HepG2 (cell line): Measurements from ENCODE around the gene TEAD1. TPM values are rescaled to one million over a fixed set of nuclear protein-coding genes. Genes with fewer than 3 reads are reported as not detected.

Experiments
- DPF2 ChIP-seq: sonication (generic); formaldehyde crosslinking; IDR thresholded peaks from 2 replicates; pipeline ENCODE4 v1.4.0; 2020; ENCODE audit warnings: mild to moderate bottlenecking, low read depth, missing genetic modification reagents, borderline replicate concordance
- HDAC2 ChIP-seq: sonication (generic); formaldehyde crosslinking; IDR thresholded peaks from 2 replicates; pipeline ENCODE4 v1.4.0; 2020; ENCODE audit warnings: missing genetic modification reagents
- NFIB ChIP-seq: sonication (generic); formaldehyde crosslinking; IDR thresholded peaks from 2 replicates; pipeline ENCODE4 v1.9.0; 2021; ENCODE audit warnings: missing genetic modification reagents, mild to moderate bottlenecking, borderline replicate concordance
- SMYD3 ChIP-seq: sonication (generic); formaldehyde crosslinking; IDR thresholded peaks from 2 replicates; pipeline ENCODE4 v1.8.1; 2023; ENCODE audit warnings: mild to moderate bottlenecking, missing genetic modification reagents
- SRY ChIP-seq: sonication (generic); formaldehyde crosslinking; IDR thresholded peaks from 2 replicates; pipeline ENCODE4 v1.8.0; 2022; ENCODE audit warnings: mild to moderate bottlenecking, missing genetic modification reagents
- ZNF619 ChIP-seq: sonication (generic); formaldehyde crosslinking; IDR thresholded peaks from 2 replicates; pipeline ENCODE4 v1.4.0; 2020; ENCODE audit warnings: mild to moderate bottlenecking, missing genetic modification reagents
- polyA plus RNA-seq, 8 experiments: library from polyadenylated mRNA; depleted of rRNA in 3 of 8; stranded (reverse) in 7 of 8; unstranded in 1 of 8; fragments of >200 nt; fragmentation: Illumina TruSeq in 4 of 8; extraction: Trizol in 4 of 8; gene quantifications; 2 replicates each; pipeline versions ENCODE4 v1.2.1 to v1.2.3, GENCODE V29; 2011 to 2016; ENCODE audit warnings: low read depth in 4 of 8, missing spikeins in 1 of 8, mixed read lengths in 1 of 8; ENCODE audit not compliant: insufficient read depth in 1 of 8
- total RNA-seq, 5 experiments: library from RNA; depleted of rRNA; stranded (reverse); fragments of >200 nt; fragmentation: Illumina TruSeq; extraction: Trizol; gene quantifications; 2 replicates each; pipeline ENCODE4 v1.2.3, GENCODE V29; 2016; ENCODE audit warnings: low read depth in 1 of 5
- TF ChIP-seq, protein P1 (sequence below): IDR thresholded peaks from 2 replicates; pipeline ENCODE4 v1.6.1; 2012; ENCODE audit warnings: low read length, improper control_type of control experiment
- TF ChIP-seq, protein P2 (sequence below): sonication (generic); formaldehyde crosslinking; IDR thresholded peaks from 2 replicates; pipeline ENCODE4 v1.4.0; 2020; ENCODE audit warnings: missing genetic modification reagents, mild to moderate bottlenecking, borderline replicate concordance
- TF ChIP-seq, protein P3 (sequence below), 2 experiments: sonication (generic) in 1 of 2; formaldehyde crosslinking in 1 of 2; IDR thresholded peaks; 2 replicates each; pipeline versions ENCODE4 v1.4.0 to v1.6.1; 2016 to 2020; ENCODE audit warnings: borderline replicate concordance in 1 of 2, low read depth in 1 of 2, mild to moderate bottlenecking in 1 of 2, missing genetic modification reagents in 1 of 2
- TF ChIP-seq, protein P4 (sequence below): sonication (generic); formaldehyde crosslinking; IDR thresholded peaks from 2 replicates; pipeline ENCODE4 v1.4.0; 2020; ENCODE audit warnings: missing genetic modification reagents, borderline replicate concordance
- TF ChIP-seq, protein P5 (sequence below): IDR thresholded peaks from 2 replicates; pipeline ENCODE4 v1.6.1; 2016

Gene TEAD1
- total and polyA plus RNA-seq, 2 of the 13 experiments (the other 11 are each of a cell fraction or from before 2014, with no cell fraction given) = 20.1 to 30.5 TPM

DNA sequence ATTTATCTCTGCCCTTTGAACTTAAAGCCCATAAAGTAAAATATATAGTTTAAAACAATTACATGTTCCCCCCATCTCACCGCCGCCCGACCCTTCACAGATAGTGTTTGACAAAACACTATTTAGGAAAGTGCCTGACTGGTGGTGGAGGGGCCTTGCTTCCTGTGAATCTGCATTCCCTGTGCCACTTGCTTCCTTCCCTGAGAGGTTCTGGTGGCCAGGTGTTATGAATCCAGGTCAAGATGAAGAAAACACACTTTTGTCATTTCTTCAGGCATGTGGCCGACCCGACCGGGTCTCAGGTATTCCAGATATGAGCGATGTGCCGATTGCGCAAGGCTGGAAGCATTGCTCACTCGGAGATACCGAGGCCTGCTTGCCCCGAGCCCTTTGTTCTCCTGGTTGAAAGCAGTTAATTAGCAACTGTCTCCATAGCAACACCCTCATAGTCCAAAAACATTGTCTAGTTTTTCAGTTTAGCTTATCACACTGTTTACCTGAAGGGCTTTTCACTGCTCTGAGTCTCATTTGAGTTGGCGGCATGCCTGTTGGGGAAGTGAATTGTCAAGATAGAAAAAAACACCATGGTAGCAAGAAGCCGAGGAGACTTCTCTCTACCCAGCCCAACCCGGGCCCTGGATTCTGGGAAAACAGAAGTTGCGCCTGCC lies 128.3 kb downstream of the TEAD1 start (continued):
- TF ChIP-seq, protein P1, sequence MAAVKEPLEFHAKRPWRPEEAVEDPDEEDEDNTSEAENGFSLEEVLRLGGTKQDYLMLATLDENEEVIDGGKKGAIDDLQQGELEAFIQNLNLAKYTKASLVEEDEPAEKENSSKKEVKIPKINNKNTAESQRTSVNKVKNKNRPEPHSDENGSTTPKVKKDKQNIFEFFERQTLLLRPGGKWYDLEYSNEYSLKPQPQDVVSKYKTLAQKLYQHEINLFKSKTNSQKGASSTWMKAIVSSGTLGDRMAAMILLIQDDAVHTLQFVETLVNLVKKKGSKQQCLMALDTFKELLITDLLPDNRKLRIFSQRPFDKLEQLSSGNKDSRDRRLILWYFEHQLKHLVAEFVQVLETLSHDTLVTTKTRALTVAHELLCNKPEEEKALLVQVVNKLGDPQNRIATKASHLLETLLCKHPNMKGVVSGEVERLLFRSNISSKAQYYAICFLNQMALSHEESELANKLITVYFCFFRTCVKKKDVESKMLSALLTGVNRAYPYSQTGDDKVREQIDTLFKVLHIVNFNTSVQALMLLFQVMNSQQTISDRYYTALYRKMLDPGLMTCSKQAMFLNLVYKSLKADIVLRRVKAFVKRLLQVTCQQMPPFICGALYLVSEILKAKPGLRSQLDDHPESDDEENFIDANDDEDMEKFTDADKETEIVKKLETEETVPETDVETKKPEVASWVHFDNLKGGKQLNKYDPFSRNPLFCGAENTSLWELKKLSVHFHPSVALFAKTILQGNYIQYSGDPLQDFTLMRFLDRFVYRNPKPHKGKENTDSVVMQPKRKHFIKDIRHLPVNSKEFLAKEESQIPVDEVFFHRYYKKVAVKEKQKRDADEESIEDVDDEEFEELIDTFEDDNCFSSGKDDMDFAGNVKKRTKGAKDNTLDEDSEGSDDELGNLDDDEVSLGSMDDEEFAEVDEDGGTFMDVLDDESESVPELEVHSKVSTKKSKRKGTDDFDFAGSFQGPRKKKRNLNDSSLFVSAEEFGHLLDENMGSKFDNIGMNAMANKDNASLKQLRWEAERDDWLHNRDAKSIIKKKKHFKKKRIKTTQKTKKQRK = no peak
- TF ChIP-seq, protein P2, sequence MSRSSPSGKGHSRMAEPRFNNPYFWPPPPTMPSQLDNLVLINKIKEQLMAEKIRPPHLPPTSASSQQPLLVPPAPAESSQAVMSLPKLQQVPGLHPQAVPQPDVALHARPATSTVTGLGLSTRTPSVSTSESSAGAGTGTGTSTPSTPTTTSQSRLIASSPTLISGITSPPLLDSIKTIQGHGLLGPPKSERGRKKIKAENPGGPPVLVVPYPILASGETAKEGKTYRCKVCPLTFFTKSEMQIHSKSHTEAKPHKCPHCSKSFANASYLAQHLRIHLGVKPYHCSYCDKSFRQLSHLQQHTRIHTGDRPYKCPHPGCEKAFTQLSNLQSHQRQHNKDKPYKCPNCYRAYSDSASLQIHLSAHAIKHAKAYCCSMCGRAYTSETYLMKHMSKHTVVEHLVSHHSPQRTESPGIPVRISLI (CRISPR knock-in tag) = peak; percentile 94; the same call in 1 of the 2 replicates
- TF ChIP-seq NFIB (CRISPR knock-in tag) (no peak), DPF2 (peak; percentile 84; the same call in 1 of the 2 replicates), SRY (CRISPR knock-in tag) (no peak), SMYD3 (no peak; the same call in 1 of the 2 replicates), ZNF619 (no peak), HDAC2 (CRISPR knock-in tag) (peak; percentile 98)
- TF ChIP-seq, protein P3, sequence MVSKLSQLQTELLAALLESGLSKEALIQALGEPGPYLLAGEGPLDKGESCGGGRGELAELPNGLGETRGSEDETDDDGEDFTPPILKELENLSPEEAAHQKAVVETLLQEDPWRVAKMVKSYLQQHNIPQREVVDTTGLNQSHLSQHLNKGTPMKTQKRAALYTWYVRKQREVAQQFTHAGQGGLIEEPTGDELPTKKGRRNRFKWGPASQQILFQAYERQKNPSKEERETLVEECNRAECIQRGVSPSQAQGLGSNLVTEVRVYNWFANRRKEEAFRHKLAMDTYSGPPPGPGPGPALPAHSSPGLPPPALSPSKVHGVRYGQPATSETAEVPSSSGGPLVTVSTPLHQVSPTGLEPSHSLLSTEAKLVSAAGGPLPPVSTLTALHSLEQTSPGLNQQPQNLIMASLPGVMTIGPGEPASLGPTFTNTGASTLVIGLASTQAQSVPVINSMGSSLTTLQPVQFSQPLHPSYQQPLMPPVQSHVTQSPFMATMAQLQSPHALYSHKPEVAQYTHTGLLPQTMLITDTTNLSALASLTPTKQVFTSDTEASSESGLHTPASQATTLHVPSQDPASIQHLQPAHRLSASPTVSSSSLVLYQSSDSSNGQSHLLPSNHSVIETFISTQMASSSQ (IDR thresholded peaks at IDR 0.05; ENCODE audit: low read depth) = peak; percentile 92
- TF ChIP-seq, protein P3 (CRISPR knock-in tag; IDR thresholded peaks at IDR 0.05; ENCODE audit: borderline replicate concordance) = peak; percentile 94
- TF ChIP-seq, protein P4, sequence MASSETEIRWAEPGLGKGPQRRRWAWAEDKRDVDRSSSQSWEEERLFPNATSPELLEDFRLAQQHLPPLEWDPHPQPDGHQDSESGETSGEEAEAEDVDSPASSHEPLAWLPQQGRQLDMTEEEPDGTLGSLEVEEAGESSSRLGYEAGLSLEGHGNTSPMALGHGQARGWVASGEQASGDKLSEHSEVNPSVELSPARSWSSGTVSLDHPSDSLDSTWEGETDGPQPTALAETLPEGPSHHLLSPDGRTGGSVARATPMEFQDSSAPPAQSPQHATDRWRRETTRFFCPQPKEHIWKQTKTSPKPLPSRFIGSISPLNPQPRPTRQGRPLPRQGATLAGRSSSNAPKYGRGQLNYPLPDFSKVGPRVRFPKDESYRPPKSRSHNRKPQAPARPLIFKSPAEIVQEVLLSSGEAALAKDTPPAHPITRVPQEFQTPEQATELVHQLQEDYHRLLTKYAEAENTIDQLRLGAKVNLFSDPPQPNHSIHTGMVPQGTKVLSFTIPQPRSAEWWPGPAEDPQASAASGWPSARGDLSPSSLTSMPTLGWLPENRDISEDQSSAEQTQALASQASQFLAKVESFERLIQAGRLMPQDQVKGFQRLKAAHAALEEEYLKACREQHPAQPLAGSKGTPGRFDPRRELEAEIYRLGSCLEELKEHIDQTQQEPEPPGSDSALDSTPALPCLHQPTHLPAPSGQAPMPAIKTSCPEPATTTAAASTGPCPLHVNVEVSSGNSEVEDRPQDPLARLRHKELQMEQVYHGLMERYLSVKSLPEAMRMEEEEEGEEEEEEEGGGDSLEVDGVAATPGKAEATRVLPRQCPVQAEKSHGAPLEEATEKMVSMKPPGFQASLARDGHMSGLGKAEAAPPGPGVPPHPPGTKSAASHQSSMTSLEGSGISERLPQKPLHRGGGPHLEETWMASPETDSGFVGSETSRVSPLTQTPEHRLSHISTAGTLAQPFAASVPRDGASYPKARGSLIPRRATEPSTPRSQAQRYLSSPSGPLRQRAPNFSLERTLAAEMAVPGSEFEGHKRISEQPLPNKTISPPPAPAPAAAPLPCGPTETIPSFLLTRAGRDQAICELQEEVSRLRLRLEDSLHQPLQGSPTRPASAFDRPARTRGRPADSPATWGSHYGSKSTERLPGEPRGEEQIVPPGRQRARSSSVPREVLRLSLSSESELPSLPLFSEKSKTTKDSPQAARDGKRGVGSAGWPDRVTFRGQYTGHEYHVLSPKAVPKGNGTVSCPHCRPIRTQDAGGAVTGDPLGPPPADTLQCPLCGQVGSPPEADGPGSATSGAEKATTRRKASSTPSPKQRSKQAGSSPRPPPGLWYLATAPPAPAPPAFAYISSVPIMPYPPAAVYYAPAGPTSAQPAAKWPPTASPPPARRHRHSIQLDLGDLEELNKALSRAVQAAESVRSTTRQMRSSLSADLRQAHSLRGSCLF (CRISPR knock-in tag) = no peak
- TF ChIP-seq, protein P5, sequence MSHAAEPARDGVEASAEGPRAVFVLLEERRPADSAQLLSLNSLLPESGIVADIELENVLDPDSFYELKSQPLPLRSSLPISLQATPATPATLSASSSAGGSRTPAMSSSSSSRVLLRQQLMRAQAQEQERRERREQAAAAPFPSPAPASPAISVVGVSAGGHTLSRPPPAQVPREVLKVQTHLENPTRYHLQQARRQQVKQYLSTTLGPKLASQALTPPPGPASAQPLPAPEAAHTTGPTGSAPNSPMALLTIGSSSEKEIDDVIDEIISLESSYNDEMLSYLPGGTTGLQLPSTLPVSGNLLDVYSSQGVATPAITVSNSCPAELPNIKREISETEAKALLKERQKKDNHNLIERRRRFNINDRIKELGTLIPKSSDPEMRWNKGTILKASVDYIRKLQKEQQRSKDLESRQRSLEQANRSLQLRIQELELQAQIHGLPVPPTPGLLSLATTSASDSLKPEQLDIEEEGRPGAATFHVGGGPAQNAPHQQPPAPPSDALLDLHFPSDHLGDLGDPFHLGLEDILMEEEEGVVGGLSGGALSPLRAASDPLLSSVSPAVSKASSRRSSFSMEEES (CRISPR knock-in tag) = peak; percentile 89
